Transverse colon (tissue), 4 donors: ENCODE results near the gene DEFB114. TPM values are rescaled to one million over a fixed set of nuclear protein-coding genes. Genes with fewer than 3 reads are reported as not detected.

Experiments used
- DNase-seq: peaks from one replicate; pipeline ENCODE4 v3.0.0-alpha.2; 2019
- H3K27ac ChIP-seq, 4 donors: fragments of 200-600 bp; sonication (generic); 2 replicates each; pipeline ENCODE4 v1.5.1; 2016 to 2018; ENCODE audit warnings: inconsistent platforms in 4 of 4
- H3K27me3 ChIP-seq: fragments of 200-600 bp; sonication (generic); 2 replicates; pipeline ENCODE4 v1.5.1; 2017; ENCODE audit warnings: inconsistent platforms
- H3K36me3 ChIP-seq, 4 donors: fragments of 200-600 bp; sonication (generic); 2 replicates each; pipeline ENCODE4 v1.5.1; 2017 to 2019; ENCODE audit warnings: inconsistent platforms in 4 of 4
- H3K4me1 ChIP-seq, 4 donors: fragments of 200-600 bp; sonication (generic); 2 replicates each; pipeline ENCODE4 v1.5.1; 2017 to 2020; ENCODE audit warnings: inconsistent platforms in 4 of 4
- H3K4me3 ChIP-seq, 4 donors: fragments of 200-600 bp; sonication (generic); 1 replicate in 1 of 4; 2 replicates in 3 of 4; pipeline versions ENCODE4 v1.5.1 to v1.6.1; 2017 to 2019; ENCODE audit warnings: inconsistent platforms in 4 of 4
- H3K9me3 ChIP-seq, 2 donors: fragments of 200-600 bp; sonication (generic); 2 replicates each; pipeline ENCODE4 v1.5.1; 2017 to 2019; ENCODE audit warnings: inconsistent platforms in 2 of 2
- CTCF ChIP-seq, 5 experiments: fragments of 200-600 bp in 3 of 5; fragments of 450-650 bp in 2 of 5; sonication (generic) in 3 of 5; IDR thresholded peaks; 1 replicate in 2 of 5; 2 replicates in 3 of 5; pipeline ENCODE4 v1.5.1; 2016 to 2017; ENCODE audit warnings: antibody characterized with exemption in 5 of 5, inconsistent platforms in 3 of 5, mild to moderate bottlenecking in 2 of 5, moderate library complexity in 1 of 5
- EP300 ChIP-seq: sonication (generic); formaldehyde crosslinking; IDR thresholded peaks from one replicate; pipeline ENCODE4 v1.6.1; 2017; ENCODE audit warnings: antibody characterized with exemption, low read depth
- POLR2A ChIP-seq: fragments of 450-650 bp; IDR thresholded peaks from one replicate; pipeline ENCODE4 v1.6.1; 2016; ENCODE audit warnings: antibody characterized with exemption, mild to moderate bottlenecking, moderate library complexity
- POLR2AphosphoS5 ChIP-seq, 3 donors: sonication (generic); formaldehyde crosslinking; IDR thresholded peaks; one replicate each; pipeline ENCODE4 v1.6.1; 2016; ENCODE audit warnings: antibody characterized with exemption in 3 of 3
- WGBS, 2 donors: methylation state at CpG; one replicate each; pipeline ENCODE4 v1.1.5; 2018; ENCODE audit warnings: low coverage in 1 of 2; 5-methylcytosine and 5-hydroxymethylcytosine counted together
- in situ Hi-C, 4 donors: fragments of 200-750 bp; cut with MboI; loops; one replicate each; pipeline versions ENCODE4 v1.15.0 to v1.15.1; 2017; ENCODE audit warnings: low sequenced_read_pairs in 3 of 4, low pct_ligation_motif_present in 1 of 4, low pct_unique_long_range_greater_than_20kb in 1 of 4
- intact Hi-C: fragments of 100-400 bp; cut with DNase I; formaldehyde crosslinking; loops from one replicate; pipeline ENCODE4 v1.15.1; 2023; ENCODE audit warnings: low total_unique reads
- total RNA-seq, 4 donors: library from RNA; depleted of rRNA; stranded (reverse); fragments of >200 nt; gene quantifications; one replicate each; pipeline ENCODE4 v1.1.0, GENCODE V29; 2016

Gene DEFB114
- total RNA-seq, 4 donors from 2014 or later, result not detected

GRCh38 chr6:49966823-49967222 is 2.9 kb upstream of the DEFB114 start:
- Histone ChIP-seq H3K4me3 (no peak overlapping the region), H3K9me3 (no peaks in the 10 kb centered on the region), H3K4me1 (no peaks in the 10 kb centered on the region), H3K27ac (no peak overlapping the region), H3K27me3 (no peaks in the 10 kb centered on the region), H3K36me3 (no peaks in the 10 kb centered on the region)
- 50 to 74% methylated on average over 2 of the region's 2 CpGs for WGBS, 2 donors
- TF ChIP-seq POLR2A (no peak), CTCF (IDR thresholded peaks at IDR 0.05) (no peak), POLR2AphosphoS5 (IDR thresholded peaks at IDR 0.05) (no peak), EP300 (no peak)
- intact Hi-C loops (no loop called here), in situ Hi-C loops (no loop called here)
- DNase-seq, result no peak

- no peak overlapping the region for H3K4me3 ChIP-seq
- in situ Hi-C loops, result no loop called here
- intact Hi-C loops, result no loop called here
- H3K9me3 ChIP-seq, result no peaks in the 10 kb centered on the region
- no peak for DNase-seq
- no peaks in the 10 kb centered on the region for H3K27me3 ChIP-seq
- WGBS, 2 donors, result 30 to 47% methylated on average over 2 of the region's 2 CpGs
- no peaks in the 10 kb centered on the region for H3K36me3 ChIP-seq
- H3K4me1 ChIP-seq, result no peaks in the 10 kb centered on the region
- H3K27ac ChIP-seq, result no peak overlapping the region
- TF ChIP-seq POLR2A (no peak), EP300 (no peak), CTCF (IDR thresholded peaks at IDR 0.05) (no peak), POLR2AphosphoS5 (IDR thresholded peaks at IDR 0.05) (no peak)
These were observed 2.4 kb upstream of the DEFB114 start for GRCh38 chr6:49966334-49966733.

GRCh38 chr6:49958180-49958579 is 5.8 kb downstream of the DEFB114 start:
- Histone ChIP-seq H3K4me3 (no peak overlapping the region), H3K9me3 (no peaks in the 10 kb centered on the region), H3K27ac (no peak overlapping the region), H3K36me3 (no peaks in the 10 kb centered on the region), H3K27me3 (no peaks in the 10 kb centered on the region), H3K4me1 (no peaks in the 10 kb centered on the region)
- TF ChIP-seq EP300, result no peak
- TF ChIP-seq POLR2AphosphoS5 (IDR thresholded peaks at IDR 0.05), result no peak
- TF ChIP-seq POLR2A, result no peak
- TF ChIP-seq CTCF (IDR thresholded peaks at IDR 0.05), result no peak
- 70 to 76% methylated on average over 1 of the region's 1 CpG for WGBS, 2 donors
- in situ Hi-C loops, result no loop called here
- DNase-seq, result no peak
- intact Hi-C loops, result no loop called here

DNA sequence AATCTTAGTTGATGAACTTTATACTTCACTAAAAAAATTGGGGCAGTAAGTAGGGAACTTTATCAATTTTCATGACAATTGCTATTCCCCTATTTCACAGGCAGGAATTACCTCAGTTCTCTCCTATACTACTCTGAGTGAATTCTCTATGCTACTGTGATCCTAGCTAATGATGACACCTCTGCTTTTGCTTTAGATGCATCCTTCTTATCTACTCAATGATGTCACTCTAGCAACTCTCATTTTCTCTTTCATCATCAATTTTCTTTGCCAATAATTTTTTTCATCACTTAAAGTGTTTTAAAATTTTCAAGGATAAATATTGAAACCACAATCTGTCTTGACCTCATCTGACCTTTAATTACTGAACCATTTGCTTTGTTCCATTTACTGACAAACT is 8.1 kb downstream of the DEFB114 start:
- Histone ChIP-seq H3K36me3 (no peaks in the 10 kb centered on the region), H3K9me3 (no peaks in the 10 kb centered on the region), H3K27ac (no peak overlapping the region), H3K4me3 (no peak overlapping the region), H3K27me3 (no peaks in the 10 kb centered on the region), H3K4me1 (no peaks in the 10 kb centered on the region)
- DNase-seq, result no peak
- no peak for TF ChIP-seq EP300
- TF ChIP-seq POLR2AphosphoS5 (IDR thresholded peaks at IDR 0.05), result no peak
- no peak for TF ChIP-seq POLR2A
- TF ChIP-seq CTCF (IDR thresholded peaks at IDR 0.05), result no peak
- in situ Hi-C loops, result no loop called here
- intact Hi-C loops, result no loop called here
